Measurements from ENCODE around the gene ENDOU.

DNA sequence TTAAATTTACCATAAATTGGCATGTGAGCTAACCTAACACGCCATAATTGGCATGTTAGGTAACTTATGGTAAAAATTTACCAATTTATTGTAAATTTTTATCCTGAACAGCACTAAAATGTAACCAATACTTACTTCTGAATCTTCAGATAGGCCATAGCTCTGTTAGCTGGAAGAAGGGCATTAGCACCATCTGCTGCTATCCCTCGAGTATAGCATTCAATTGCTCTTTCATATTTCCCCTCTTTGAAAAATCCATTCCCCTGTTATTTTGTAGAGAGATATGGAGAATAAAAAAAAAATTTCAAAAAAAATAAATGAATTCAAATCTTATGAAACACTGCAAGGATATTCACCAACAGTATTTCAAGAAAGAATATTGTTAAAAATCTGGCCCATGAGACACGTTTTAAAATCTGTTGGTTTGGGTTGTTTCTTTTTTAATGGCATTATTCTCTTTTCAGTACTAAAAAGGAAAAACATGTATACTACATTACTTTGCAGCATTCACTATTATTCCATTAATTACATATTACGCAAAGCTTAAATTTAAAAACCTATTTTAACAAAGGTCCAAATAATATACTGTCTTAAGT lies 38.5 kb downstream of the ENDOU start:
- TF ChIP-seq, protein P1, sequence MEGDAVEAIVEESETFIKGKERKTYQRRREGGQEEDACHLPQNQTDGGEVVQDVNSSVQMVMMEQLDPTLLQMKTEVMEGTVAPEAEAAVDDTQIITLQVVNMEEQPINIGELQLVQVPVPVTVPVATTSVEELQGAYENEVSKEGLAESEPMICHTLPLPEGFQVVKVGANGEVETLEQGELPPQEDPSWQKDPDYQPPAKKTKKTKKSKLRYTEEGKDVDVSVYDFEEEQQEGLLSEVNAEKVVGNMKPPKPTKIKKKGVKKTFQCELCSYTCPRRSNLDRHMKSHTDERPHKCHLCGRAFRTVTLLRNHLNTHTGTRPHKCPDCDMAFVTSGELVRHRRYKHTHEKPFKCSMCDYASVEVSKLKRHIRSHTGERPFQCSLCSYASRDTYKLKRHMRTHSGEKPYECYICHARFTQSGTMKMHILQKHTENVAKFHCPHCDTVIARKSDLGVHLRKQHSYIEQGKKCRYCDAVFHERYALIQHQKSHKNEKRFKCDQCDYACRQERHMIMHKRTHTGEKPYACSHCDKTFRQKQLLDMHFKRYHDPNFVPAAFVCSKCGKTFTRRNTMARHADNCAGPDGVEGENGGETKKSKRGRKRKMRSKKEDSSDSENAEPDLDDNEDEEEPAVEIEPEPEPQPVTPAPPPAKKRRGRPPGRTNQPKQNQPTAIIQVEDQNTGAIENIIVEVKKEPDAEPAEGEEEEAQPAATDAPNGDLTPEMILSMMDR (IDR thresholded peaks at IDR 0.05 in 2 of 3, conservative IDR thresholded peaks at IDR 0.05 in 1 of 3; ENCODE audit: borderline replicate concordance in 1 of 3, insufficient read depth in 1 of 3, low read depth in 2 of 3, low read length in 2 of 3), result peak; percentile 62 to 66 (median 63); a peak in 5 of 6 replicates
- TF ChIP-seq EZH2phosphoT487 (IDR thresholded peaks at IDR 0.05; ENCODE audit: borderline replicate concordance) (no peak), RAD21 (IDR thresholded peaks at IDR 0.05; ENCODE audit: low read depth) (peak; percentile 73), EGR1 (IDR thresholded peaks at IDR 0.05; ENCODE audit: low read depth) (no peak), SIN3A (IDR thresholded peaks at IDR 0.05; ENCODE audit: low read depth) (no peak)
